Measurements from ENCODE around the gene EEF1AKMT4.

Gene EEF1AKMT4

GRCh38 chr3:184289426-184289938, 40.0 kb downstream of the EEF1AKMT4 start:
- H3K4me3 ChIP-seq (ENCODE audit: low read depth, low read length), result no peak overlapping the region
- H3K27ac ChIP-seq (ENCODE audit: low read depth, low read length), result no peak overlapping the region
- no peak overlapping the region for H2AFZ ChIP-seq (ENCODE audit: low read length, unreplicated experiment)
- no peaks in the 10 kb centered on the region for H3K79me2 ChIP-seq (ENCODE audit: control insufficient read depth, insufficient read depth, low read length, unreplicated experiment)
- no peaks in the 10 kb centered on the region for H3K36me3 ChIP-seq (ENCODE audit: insufficient read depth, low read length)
- H3K27me3 ChIP-seq (ENCODE audit: insufficient read depth, low read length), result peaks cover 11% of the 10 kb centered on the region; the same call in 1 of the 2 replicates
- H3K4me1 ChIP-seq (ENCODE audit: control insufficient read depth, insufficient read depth, low read length, unreplicated experiment), result peaks cover 2% of the 10 kb centered on the region

- Histone ChIP-seq H2AFZ (ENCODE audit: low read length, unreplicated experiment) (no peak overlapping the region), H3K27ac (ENCODE audit: low read depth, low read length) (no peak overlapping the region), H3K4me1 (ENCODE audit: control insufficient read depth, insufficient read depth, low read length, unreplicated experiment) (no peaks in the 10 kb centered on the region), H3K4me3 (ENCODE audit: low read depth, low read length) (no peak overlapping the region), H3K79me2 (ENCODE audit: control insufficient read depth, insufficient read depth, low read length, unreplicated experiment) (no peaks in the 10 kb centered on the region), H3K36me3 (ENCODE audit: insufficient read depth, low read length) (no peaks in the 10 kb centered on the region), H3K27me3 (ENCODE audit: insufficient read depth, low read length) (peaks cover 11% of the 10 kb centered on the region; the same call in 1 of the 2 replicates)
Observed at GRCh38 chr3:184290331-184290730, 40.9 kb downstream of the EEF1AKMT4 start.

DNA sequence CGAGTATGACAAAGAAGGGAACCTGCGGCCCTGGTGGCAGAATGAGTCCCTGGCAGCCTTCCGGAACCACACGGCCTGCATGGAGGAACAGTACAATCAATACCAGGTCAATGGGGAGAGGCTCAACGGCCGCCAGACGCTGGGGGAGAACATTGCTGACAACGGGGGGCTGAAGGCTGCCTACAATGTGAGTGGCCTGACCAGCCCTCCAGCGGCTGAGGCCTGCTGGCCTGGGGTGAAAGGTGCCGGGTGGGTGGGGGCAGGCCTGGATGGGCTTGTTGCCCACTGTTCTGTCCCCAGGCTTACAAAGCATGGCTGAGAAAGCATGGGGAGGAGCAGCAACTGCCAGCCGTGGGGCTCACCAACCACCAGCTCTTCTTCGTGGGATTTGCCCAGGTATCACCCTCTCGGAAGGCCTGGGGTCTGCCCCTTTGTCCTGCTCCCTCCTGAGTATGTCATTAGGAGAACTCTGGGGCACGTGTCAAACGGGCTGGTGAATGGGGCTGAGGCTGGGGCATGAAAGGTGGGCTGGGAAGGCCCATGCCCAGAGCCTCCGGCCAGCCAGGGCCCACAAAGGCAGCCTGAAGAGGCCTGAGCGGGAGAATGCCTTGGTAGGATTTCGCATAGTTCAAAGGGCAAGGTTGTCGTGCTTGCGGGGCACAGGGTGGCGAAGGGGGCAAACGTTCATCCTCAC, 41.7 kb downstream of the EEF1AKMT4 start:
- H3K4me3 ChIP-seq (ENCODE audit: low read depth, low read length), result no peak overlapping the region
- no peaks in the 10 kb centered on the region for H3K4me1 ChIP-seq (ENCODE audit: control insufficient read depth, insufficient read depth, low read length, unreplicated experiment)
- H3K27ac ChIP-seq (ENCODE audit: low read depth, low read length), result no peak overlapping the region
- H3K27me3 ChIP-seq (ENCODE audit: insufficient read depth, low read length), result peaks cover 3% of the 10 kb centered on the region; the same call in 1 of the 2 replicates
- no peaks in the 10 kb centered on the region for H3K79me2 ChIP-seq (ENCODE audit: control insufficient read depth, insufficient read depth, low read length, unreplicated experiment)
- H3K36me3 ChIP-seq (ENCODE audit: insufficient read depth, low read length), result no peaks in the 10 kb centered on the region
- no peak overlapping the region for H2AFZ ChIP-seq (ENCODE audit: low read length, unreplicated experiment)

- Histone ChIP-seq H3K27me3 (ENCODE audit: insufficient read depth, low read length) (0 out of 2 replicates have a peak, but pooled peaks cover 2% of the 10 kb centered on the region), H3K4me1 (ENCODE audit: control insufficient read depth, insufficient read depth, low read length, unreplicated experiment) (no peaks in the 10 kb centered on the region), H3K4me3 (ENCODE audit: low read depth, low read length) (no peak overlapping the region), H3K79me2 (ENCODE audit: control insufficient read depth, insufficient read depth, low read length, unreplicated experiment) (no peaks in the 10 kb centered on the region), H2AFZ (ENCODE audit: low read length, unreplicated experiment) (no peak overlapping the region), H3K27ac (ENCODE audit: low read depth, low read length) (no peak overlapping the region), H3K36me3 (ENCODE audit: insufficient read depth, low read length) (no peaks in the 10 kb centered on the region)
Observed at GRCh38 chr3:184291738-184292445, 42.4 kb downstream of the EEF1AKMT4 start.

- peaks cover 5% of the 10 kb centered on the region for H3K36me3 ChIP-seq (ENCODE audit: insufficient read depth, low read length)
- H3K27me3 ChIP-seq (ENCODE audit: insufficient read depth, low read length), result no peaks in the 10 kb centered on the region
- H3K4me3 ChIP-seq (ENCODE audit: low read depth, low read length), result no peak overlapping the region
- H2AFZ ChIP-seq (ENCODE audit: low read length, unreplicated experiment), result no peak overlapping the region
- H3K79me2 ChIP-seq (ENCODE audit: control insufficient read depth, insufficient read depth, low read length, unreplicated experiment), result peaks cover 17% of the 10 kb centered on the region
- H3K27ac ChIP-seq (ENCODE audit: low read depth, low read length), result no peak overlapping the region
- H3K4me1 ChIP-seq (ENCODE audit: control insufficient read depth, insufficient read depth, low read length, unreplicated experiment), result peaks cover 5% of the 10 kb centered on the region
Observed at GRCh38 chr3:184295771-184296170, 46.3 kb downstream of the EEF1AKMT4 start.

GRCh38 chr3:184296616-184297015, 47.1 kb downstream of the EEF1AKMT4 start:
- Histone ChIP-seq H3K36me3 (ENCODE audit: insufficient read depth, low read length) (peaks cover 10% of the 10 kb centered on the region), H3K4me1 (ENCODE audit: control insufficient read depth, insufficient read depth, low read length, unreplicated experiment) (peaks cover 13% of the 10 kb centered on the region), H3K27ac (ENCODE audit: low read depth, low read length) (no peak overlapping the region), H3K79me2 (ENCODE audit: control insufficient read depth, insufficient read depth, low read length, unreplicated experiment) (peaks cover 25% of the 10 kb centered on the region), H2AFZ (ENCODE audit: low read length, unreplicated experiment) (no peak overlapping the region), H3K27me3 (ENCODE audit: insufficient read depth, low read length) (no peaks in the 10 kb centered on the region), H3K4me3 (ENCODE audit: low read depth, low read length) (no peak overlapping the region)

GRCh38 chr3:184298759-184299487, 49.5 kb downstream of the EEF1AKMT4 start, which contains the start of gene PSMD2:
TSS of gene PSMD2 (plus strand) at chr3:184299241. CDS start at chr3:184299267, 26 bp downstream.
- Histone ChIP-seq H3K36me3 (ENCODE audit: insufficient read depth, low read length) (peaks cover 32% of the 10 kb centered on the region), H3K79me2 (ENCODE audit: control insufficient read depth, insufficient read depth, low read length, unreplicated experiment) (peaks cover 47% of the 10 kb centered on the region), H3K4me3 (ENCODE audit: low read depth, low read length) (peak within 1 kb of the TSS; percentile 91), H3K4me1 (ENCODE audit: control insufficient read depth, insufficient read depth, low read length, unreplicated experiment) (peaks cover 31% of the 10 kb centered on the region), H2AFZ (ENCODE audit: low read length, unreplicated experiment) (peak within 1 kb of the TSS; percentile 92), H3K27ac (ENCODE audit: low read depth, low read length) (peak within 1 kb of the TSS; percentile 84), H3K27me3 (ENCODE audit: insufficient read depth, low read length) (no peaks in the 10 kb centered on the region)

- Histone ChIP-seq H2AFZ (ENCODE audit: low read length, unreplicated experiment) (no peak overlapping the region), H3K79me2 (ENCODE audit: control insufficient read depth, insufficient read depth, low read length, unreplicated experiment) (peaks cover 56% of the 10 kb centered on the region), H3K4me1 (ENCODE audit: control insufficient read depth, insufficient read depth, low read length, unreplicated experiment) (peaks cover 31% of the 10 kb centered on the region), H3K4me3 (ENCODE audit: low read depth, low read length) (peak overlapping the region; percentile 91), H3K27ac (ENCODE audit: low read depth, low read length) (peak overlapping the region; percentile 84), H3K27me3 (ENCODE audit: insufficient read depth, low read length) (no peaks in the 10 kb centered on the region), H3K36me3 (ENCODE audit: insufficient read depth, low read length) (peaks cover 40% of the 10 kb centered on the region)
Observed at GRCh38 chr3:184299488-184300377, 50.3 kb downstream of the EEF1AKMT4 start.

DNA sequence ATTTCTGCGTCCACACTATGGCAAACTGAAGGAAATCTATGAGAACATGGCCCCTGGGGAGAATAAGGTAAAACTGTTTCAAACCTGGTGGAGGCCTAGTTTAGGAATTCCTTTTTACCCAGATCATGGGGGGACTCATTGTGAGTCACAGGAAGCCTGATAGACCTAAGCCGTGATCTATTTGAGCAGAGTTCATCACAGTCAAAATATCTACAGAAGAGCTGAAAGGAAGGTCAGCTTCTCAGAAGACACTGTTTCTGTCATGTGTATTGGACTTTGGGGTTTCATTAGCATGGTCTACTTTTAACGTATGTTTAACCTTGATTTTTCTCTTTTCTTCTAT, 50.9 kb downstream of the EEF1AKMT4 start:
- peaks cover 31% of the 10 kb centered on the region for H3K4me1 ChIP-seq (ENCODE audit: control insufficient read depth, insufficient read depth, low read length, unreplicated experiment)
- H2AFZ ChIP-seq (ENCODE audit: low read length, unreplicated experiment), result no peak overlapping the region
- H3K36me3 ChIP-seq (ENCODE audit: insufficient read depth, low read length), result peaks cover 41% of the 10 kb centered on the region
- peak overlapping the region; percentile 91 for H3K4me3 ChIP-seq (ENCODE audit: low read depth, low read length)
- H3K79me2 ChIP-seq (ENCODE audit: control insufficient read depth, insufficient read depth, low read length, unreplicated experiment), result peaks cover 59% of the 10 kb centered on the region
- no peaks in the 10 kb centered on the region for H3K27me3 ChIP-seq (ENCODE audit: insufficient read depth, low read length)
- peak overlapping the region; percentile 84 for H3K27ac ChIP-seq (ENCODE audit: low read depth, low read length)

DNA sequence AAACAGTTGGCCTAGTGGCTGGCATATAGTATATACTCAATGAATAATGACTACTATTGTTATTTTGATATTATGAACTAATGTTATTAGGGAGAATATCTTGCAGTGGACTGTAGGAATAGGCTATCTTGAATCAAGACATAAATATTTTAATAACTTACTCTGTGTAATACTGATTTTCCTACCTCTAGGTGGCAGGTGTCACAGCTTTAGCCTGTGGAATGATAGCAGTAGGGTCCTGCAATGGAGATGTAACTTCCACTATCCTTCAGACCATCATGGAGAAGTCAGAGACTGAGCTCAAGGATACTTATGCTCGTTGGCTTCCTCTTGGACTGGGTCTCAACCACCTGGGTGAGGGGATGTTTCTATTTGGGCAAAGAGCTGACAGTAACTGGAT, 56.1 kb downstream of the EEF1AKMT4 start:
- Histone ChIP-seq H3K36me3 (ENCODE audit: insufficient read depth, low read length) (peaks cover 56% of the 10 kb centered on the region), H3K4me3 (ENCODE audit: low read depth, low read length) (no peak overlapping the region), H3K27ac (ENCODE audit: low read depth, low read length) (no peak overlapping the region), H2AFZ (ENCODE audit: low read length, unreplicated experiment) (no peak overlapping the region), H3K79me2 (ENCODE audit: control insufficient read depth, insufficient read depth, low read length, unreplicated experiment) (peaks cover 53% of the 10 kb centered on the region), H3K4me1 (ENCODE audit: control insufficient read depth, insufficient read depth, low read length, unreplicated experiment) (peaks cover 28% of the 10 kb centered on the region), H3K27me3 (ENCODE audit: insufficient read depth, low read length) (no peaks in the 10 kb centered on the region)

Measured in ACC112 (cell line).